TTC549 (cell line): ENCODE measurements around the gene HAUS8.
"Not testable (repeated sequence)": the region's sequence is repeated elsewhere in the genome, so short reads cannot be mapped to it uniquely, and the experiment has no call there.

Experiments used
- FAIRE-seq: peaks from 2 replicates; lab custom pipeline; 2012; peaks lifted over from hg19 to GRCh38; lab: Jason Lieb, UNC

HAUS8 gene

DNA sequence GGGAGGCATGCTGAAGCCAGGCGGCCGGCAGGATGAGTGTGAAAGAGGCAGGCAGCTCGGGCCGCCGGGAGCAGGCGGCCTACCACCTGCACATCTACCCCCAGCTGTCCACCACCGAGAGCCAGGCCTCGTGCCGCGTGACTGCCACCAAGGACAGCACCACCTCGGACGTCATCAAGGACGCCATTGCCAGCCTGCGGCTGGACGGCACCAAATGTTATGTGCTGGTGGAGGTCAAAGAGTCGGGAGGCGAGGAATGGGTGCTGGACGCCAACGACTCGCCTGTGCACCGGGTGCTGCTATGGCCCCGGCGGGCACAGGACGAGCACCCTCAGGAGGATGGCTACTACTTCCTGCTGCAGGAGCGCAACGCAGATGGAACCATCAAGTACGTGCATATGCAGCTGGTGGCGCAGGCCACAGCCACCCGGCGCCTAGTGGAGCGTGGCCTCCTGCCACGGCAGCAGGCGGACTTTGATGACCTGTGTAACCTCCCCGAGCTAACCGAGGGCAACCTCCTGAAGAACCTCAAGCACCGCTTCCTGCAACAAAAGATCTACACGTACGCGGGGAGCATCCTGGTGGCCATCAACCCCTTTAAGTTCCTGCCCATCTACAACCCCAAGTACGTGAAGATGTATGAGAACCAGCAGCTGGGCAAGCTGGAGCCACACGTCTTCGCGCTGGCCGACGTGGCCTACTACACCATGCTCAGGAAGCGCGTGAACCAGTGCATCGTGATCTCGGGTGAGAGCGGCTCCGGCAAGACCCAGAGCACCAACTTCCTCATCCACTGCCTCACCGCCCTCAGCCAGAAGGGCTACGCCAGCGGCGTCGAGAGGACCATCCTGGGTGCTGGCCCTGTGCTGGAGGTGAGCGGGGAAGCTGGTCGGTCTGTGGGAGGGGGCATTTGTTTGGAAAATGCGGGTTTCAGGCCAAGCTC, 26.7 kb upstream of the HAUS8 start:
- no peak for FAIRE-seq

- no peak for FAIRE-seq
Observed at GRCh38 chr19:17098326-17098725, 23.1 kb upstream of the HAUS8 start.

GRCh38 chr19:17097593-17098126, 22.4 kb upstream of the HAUS8 start:
- no peak for FAIRE-seq

DNA sequence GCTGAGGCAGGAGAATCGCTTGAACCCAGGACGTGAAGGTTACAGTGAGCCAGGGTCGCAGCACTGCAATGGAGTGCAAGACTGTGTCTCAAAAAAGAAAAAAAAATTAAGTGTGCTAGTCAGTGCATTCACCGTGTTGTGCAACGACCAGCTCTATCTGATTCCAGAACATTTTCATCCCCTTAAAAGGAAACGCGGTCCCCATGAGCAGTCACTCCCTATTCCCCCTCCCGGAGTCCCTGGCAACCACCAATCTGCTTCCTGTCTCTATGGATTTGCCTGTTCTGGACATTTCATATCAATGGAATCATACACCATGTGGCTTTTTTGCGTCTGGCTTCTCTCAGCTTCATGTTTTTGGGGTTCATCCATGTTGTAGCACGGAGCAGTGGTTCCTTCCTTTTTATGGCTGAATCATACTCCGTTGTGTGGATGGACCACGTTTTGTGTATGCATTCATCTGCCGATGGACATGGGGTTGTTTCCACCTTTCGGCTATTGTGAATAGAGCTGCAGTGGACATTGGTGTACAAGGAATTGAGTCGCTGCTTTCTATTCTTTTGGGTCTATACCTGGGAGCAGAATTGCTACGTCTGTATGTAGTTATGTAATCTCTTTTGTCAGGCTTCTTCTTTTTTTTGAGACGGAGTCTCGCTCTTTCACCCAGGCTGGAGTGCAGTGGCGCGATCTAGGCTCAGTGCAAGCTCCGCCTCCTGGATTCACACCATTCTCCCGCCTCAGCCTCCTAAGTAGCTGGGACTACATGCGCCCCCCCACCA, 20.1 kb upstream of the HAUS8 start:
- FAIRE-seq = no peak

DNA sequence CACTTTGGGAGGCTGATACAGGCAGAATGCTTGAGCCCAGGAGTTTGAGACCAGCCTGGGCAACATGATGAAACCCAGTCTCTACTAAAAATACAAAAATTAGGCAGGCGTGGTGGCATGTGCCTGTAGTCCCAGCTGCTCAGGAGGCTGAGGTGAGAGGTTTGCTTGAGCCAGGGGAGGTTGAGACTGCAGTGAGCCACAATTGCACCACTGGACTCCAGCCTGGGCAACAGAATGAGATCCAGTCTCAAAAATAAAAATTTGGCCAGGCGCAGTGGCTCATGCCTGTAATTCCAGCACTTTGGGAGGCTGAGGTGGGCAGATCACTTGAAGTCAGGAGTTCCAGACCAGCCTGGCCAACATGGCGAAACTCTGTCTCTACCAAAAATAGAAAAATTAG, 19.4 kb upstream of the HAUS8 start:
- FAIRE-seq = not testable (repeated sequence)

DNA sequence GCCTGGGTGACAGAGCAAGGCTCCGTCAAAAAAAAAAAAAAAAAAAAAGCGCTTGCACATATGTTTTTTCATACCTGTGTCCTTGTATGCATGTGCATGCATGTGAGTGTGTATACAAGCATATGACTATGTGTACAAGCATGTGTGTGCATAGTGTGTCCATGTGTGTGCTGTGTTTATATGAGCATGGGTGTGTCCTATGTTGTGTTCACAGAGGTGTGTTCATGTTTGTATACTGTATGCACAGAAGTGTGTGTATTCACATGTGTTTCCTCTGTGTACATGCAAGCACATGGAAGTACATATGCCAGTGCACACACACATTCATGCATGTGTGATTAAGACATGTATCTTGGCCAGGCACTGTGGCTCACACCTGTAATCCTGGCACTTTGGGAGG, 17.4 kb upstream of the HAUS8 start:
- no peak for FAIRE-seq

DNA sequence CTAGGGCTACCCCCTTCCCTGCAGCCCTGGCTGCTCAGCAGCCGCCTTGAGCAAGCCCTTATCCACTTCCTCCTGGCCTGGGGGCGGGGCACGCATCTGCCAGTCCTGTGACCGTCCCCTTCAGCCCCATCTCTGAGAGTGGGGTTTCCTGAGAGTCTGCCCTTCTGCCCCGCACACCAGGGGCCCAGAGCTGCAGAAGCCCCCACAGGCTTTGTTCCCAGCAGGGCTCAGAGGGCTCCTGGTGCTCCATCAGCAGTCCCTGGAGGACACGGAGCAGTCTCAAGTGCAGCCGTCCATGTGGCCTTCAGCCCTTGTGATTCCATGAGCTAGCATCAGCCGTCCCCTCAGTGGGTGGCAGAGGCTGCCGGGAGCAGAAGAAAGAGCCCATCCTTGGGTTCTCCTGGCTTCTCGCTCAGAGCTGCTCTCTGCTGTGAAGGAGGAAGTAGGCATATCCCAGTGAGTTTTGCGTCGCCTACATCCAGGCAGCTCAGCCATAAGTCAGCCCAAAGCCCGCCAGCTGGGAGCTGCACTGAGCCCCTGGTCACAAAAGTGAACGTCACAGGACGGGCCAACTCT, 16.6 kb upstream of the HAUS8 start:
- FAIRE-seq = no peak

- FAIRE-seq = no peak
Observed at GRCh38 chr19:17090583-17090982, 15.3 kb upstream of the HAUS8 start.

DNA sequence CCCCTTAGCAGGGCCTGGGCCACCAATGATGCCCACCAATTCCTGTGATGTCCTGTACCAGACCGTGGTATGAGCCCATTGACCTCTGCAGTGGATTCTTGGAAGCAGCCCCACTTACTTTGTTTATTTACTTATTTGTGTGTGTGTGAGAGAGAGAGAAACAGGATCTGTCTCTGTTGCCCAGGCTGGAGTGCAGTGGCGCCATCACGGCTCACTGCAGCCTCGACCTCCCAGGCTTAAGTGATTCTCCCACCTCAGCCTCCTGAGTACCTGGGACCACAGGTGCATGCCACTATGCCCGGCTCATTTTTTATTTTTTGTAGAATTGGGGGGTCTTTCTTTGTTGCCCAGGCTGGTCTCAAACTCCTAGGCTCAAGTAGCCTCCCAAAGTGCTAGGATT, 13.3 kb upstream of the HAUS8 start:
- FAIRE-seq = no peak

DNA sequence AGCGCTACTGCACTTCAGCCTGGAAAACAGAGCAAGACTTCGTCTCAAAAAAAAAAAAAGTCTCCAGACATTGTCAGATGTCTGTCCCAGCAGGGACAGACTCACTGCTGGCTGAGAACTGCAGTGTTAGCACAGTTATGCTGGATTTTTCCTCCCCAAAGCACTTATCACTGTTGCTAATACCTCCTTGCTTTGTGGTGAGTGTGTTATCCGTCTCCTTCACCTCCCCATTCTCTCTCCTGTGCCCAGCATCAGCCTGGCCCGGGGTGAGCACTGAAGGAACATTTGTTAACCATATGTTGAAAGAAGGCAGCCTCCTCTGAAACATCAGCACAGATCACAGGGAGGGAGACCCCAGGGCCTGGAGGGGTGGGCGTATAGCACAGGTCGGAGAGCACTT, 11.6 kb upstream of the HAUS8 start:
- FAIRE-seq = no peak

- FAIRE-seq = no peak
Observed at GRCh38 chr19:17086120-17086519, 10.9 kb upstream of the HAUS8 start.

DNA sequence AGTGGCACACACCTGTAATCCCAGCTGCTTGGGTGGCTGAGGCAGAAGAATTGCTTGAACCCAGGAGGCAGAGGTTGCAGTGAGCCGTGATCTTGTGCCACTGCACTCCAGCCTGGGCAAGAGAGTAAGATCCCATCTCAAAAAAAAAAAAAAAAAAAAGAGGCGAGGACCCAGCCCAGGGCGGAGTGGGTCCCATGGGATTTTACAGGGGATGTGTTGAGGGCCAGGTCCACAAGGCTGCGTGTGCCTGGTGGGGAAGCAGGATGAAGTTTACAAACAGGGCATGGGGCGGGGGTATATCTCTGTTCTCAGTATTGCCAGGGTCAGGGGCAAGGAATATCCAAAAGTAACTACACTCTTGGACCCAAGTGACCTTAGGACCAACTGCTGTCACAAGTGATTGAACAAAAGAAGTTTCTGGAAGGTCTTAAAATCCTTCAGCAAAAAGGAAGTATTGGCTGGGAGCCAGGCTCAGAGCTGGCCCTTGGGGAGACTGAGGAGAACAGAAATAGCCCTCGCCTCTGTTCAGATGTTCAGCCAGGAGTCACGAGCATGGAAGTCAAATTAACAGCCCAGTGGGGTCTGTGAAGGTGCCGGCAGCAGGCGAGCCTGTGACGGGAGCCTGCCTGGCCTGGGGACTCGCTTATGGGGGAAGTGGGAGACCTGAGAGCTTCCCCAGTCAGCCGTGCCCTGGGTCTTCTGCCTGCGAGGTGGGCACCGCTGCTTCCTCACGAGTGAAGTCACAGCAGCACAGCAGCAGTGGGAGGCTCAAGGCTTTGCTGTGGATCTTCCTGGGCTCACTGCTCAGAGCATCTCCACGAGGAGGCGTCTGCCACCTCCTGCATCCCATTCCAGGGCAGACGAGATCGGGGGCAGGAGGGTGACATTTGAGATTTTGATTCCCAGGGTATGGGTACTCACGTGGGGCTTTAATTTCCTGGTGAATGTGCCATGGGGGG, 6.7 kb upstream of the HAUS8 start:
- FAIRE-seq = no peak

DNA sequence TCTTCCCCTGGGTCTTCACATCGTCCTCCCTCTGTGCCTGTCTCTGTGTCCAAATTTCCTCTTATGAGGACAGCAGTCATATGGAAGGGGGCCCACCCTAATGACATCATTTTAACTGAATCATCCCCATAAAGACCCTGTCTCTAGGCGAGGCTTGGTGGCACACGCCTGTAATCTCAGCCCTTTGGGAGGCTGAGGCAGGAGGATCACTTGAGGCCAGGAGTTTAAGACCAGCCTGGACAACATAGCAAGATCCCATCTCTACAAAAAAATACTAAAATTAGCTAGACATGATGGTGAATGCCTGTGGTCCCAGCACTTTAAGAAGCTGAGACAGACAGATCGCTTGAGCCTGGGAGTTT, 5.2 kb upstream of the HAUS8 start:
- no peak for FAIRE-seq

DNA sequence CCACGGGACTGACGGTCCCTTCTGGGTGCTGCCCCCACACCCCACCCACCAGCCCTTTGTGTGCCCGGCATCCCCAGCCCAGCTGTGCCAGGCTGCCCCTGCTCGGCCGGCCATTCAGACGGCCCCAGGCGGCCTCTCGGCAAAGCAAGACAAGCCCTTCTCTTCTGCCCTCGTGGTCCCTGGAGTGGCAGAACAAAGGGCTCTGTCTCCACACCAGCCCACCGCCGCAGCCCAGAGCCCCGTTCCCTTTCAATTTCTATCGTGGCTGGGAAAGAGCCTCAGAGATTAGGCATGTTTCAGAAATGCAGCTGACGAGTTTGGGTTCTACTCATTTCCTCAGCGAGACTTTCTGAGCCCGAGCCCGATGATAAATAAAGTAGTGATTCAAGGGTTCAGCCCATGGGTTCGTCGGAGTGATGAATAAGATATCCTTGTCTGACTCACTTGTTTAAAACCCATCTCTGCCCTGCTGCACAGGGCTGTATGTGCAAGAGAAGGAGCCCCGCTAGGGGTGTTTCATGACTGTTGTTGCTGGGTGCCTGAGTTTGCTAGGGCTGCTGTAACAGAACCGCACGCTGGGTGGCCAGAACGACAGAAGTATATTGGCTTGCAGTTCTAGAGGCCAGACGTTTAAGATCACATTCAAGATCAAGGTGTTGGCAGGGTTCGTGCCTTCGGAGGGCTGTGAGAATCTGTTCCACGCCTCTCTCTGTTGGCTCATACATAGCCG, 4.6 kb upstream of the HAUS8 start:
- no peak for FAIRE-seq

DNA sequence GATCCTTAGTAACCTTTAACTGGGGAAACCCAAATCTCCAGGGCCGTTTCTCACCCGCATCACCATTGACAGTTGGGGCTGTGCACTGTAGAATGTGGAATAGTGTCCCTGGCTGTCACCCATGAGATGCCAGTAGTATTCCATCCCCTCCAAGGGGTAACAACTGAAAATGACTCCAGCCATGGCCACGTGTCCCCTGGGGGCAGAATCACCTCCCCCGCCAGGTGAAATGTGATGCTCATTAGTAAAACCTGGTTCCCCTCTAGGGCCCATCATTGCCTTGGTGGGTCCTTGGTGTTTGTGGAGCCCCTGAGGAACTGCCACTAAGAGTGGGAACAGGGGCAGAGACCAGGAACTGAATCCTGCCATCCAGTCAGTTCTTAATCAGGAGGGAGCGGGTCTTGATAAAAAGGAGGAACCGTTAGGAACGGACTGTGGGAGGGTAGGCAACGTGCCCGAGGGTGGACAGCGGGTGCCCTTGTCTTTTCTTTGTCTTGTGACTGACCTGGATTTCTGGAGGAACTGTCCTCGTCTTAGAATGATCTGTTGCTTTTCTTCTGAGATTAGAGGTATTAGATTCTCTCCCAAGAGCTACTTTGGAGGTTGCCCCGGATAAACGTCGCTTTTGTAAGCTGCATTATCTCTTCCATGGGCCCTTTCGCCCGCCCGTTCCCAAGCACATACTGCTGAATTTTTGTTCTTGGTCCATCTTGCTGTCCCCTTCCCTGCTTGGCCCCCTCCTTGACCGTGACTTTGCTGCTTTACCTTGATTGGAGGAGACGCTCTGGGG, 3.9 kb upstream of the HAUS8 start:
- no peak for FAIRE-seq

GRCh38 chr19:17078036-17078919, 3.0 kb upstream of the HAUS8 start:
- no peak for FAIRE-seq

GRCh38 chr19:17077447-17078028, 2.3 kb upstream of the HAUS8 start:
- FAIRE-seq = no peak

- no peak for FAIRE-seq
Observed at GRCh38 chr19:17076543-17076991, 1.3 kb upstream of the HAUS8 start.
